ENCODE results near the gene TNPO2.

The TNPO2 gene

GRCh38 chr19:12723641-12724426 lies at the start of gene TNPO2:
Gene TNPO2, minus strand, starts transcription at chr19:12723932. Its CDS starts 2,955 bp downstream, at chr19:12720977.
- peak in 1 of 2 donors; percentile 41 for DNase-seq (ENCODE audit: low read depth in 2 of 2)

GRCh38 chr19:12772323-12772722 lies 48.6 kb upstream of the TNPO2 start:
- DNase-seq (ENCODE audit: low read depth in 2 of 2), result no peak

GRCh38 chr19:12770922-12771321 lies 47.2 kb upstream of the TNPO2 start:
- DNase-seq (ENCODE audit: low read depth in 2 of 2), result no peak

DNA sequence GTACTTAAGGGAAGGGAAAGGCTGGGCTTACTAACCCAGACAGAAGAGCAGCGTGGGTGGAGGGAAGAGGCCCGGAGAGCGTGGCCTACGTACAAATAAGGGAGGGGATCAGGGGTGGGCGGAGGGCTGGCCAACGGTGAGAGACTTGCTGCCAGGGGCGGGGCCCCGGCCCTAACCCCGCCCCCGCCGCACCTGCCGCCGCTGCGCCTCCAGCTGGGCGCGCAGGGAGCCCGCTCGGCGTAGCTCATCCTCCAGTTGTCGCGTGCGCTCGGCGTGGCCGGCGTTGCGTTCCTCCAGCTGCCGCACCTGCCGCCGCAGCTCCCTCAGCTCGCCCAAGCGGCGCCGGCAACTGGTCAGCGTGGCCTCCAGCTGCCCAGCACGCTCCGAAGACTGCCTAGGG lies 46.0 kb upstream of the TNPO2 start:
- DNase-seq (ENCODE audit: low read depth in 2 of 2), result no peak

DNA sequence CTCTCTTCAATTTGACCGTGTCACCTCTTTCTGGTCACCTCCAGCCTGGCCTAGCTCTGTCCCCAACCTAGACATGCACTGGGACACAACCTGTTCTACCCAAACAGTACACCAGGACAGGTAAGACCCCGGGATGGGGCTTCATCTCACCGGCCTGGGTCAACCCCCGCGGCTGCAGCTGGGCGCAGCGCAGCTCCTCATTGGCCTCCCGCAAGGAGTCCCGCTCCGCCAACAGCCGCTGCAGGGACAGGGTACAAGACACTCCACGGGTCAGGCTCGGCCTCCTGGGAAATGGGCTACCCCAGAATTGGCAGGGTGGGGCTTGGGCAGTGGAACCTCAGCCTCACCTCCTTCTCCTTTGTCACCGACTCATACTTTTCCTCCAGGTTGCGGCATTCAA lies 43.9 kb upstream of the TNPO2 start:
- DNase-seq (ENCODE audit: low read depth in 2 of 2), result no peak

DNA sequence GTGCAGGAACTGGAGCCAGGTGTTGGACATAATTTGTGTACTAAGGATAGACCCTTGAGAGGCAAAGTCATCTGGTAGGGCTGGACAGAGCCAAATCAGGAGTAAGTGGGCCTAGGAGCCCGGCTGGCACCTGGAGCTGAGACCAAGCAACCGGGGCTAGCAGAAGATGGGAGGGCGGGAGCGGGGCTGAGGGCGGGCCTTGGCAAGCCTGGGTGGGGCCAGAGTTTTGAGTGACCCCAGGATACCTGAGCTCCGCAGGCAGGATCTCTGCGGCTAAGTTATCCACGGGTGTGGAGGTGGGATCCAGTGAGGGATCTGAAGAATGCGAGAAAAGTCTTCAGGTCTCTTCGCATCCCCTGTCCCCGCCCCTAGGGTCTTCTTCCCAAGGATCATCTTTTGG lies 43.4 kb upstream of the TNPO2 start:
- no peak for DNase-seq (ENCODE audit: low read depth in 2 of 2)

DNA sequence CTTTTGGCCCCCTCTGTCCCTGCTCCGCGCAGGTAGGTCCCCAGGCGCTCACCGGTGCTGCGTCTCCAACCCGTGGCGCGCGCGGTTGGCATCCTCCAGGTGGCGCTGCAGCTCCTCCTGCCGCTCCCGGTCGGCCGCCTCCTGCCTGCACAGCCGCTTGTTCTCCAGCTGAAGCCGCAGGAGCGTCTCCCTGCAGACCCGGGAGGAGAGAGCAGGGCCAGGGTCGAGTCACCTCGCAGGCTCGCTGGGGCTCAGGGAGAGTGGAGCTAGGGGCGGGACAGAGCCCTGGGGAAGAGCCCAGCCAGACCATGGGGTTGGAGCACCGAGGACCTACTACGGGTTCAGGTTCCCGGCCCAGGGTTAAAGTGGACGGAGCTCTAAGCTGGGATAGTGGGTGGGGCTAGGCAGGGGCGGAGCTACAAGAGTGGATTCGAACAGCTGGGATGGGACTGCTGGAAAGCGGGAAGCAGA lies 42.4 kb upstream of the TNPO2 start:
- DNase-seq (ENCODE audit: low read depth in 2 of 2), result peak; percentile 60 to 64

GRCh38 chr19:12764698-12765097 lies 41.0 kb upstream of the TNPO2 start:
- no peak for DNase-seq (ENCODE audit: low read depth in 2 of 2)

GRCh38 chr19:12763100-12763499 lies 39.4 kb upstream of the TNPO2 start:
- DNase-seq (ENCODE audit: low read depth in 2 of 2), result no peak

DNA sequence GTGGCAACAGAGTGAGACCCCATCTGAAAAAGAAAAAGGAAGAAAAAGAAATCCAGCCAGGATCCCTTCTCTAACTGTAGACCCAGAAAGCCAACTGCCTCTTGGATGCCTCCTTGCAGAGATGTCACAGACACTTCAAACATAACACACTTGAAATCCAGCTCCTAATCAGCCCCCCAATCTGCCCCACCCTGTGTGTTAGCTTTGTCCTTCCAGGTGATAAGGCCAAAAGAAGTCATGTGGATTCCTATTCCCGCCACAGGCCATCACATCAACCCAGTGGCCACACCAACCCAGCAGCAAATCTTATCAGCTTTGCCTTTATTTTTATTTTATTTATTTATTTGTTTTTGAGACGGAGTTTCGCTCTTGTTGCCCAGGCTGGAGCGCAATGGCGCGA lies 36.0 kb upstream of the TNPO2 start:
- DNase-seq (ENCODE audit: low read depth in 2 of 2), result no peak

DNA sequence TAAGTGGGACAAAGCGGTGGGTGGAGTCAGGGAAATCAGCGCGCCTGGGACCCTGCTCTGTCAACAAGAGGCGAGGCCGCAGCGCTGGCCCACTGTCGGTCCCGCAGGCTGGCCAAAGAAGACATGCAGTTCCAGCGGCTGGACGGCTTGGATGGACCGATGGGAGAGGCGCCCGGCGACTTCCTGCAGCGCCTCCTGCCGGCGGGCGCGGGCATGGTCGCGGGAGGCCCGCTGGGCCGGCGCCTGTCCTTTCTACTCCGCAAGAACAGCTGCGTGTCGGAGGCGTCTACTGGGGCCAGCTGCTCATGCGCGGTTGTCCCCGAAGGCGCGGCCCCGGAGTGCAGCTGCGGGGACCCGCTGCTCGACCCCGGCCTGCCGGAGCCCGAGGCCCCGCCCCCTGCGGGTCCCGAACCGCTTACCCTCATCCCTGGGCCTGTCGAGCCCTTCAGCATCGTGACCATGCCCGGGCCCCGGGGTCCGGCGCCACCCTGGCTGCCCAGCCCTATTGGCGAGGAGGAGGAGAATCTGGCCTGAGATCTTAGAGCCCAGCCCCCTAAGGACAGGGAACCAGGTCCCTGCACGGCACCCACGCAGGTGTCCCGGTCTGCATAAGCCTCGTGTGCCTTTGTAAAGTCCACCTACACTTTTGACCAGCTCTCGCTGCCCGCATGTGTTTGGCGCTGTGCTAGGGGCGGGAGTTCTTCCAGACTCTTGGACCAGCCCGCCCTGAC lies 34.0 kb upstream of the TNPO2 start:
- peak in 1 of 2 donors; percentile 41 for DNase-seq (ENCODE audit: low read depth in 2 of 2)

DNA sequence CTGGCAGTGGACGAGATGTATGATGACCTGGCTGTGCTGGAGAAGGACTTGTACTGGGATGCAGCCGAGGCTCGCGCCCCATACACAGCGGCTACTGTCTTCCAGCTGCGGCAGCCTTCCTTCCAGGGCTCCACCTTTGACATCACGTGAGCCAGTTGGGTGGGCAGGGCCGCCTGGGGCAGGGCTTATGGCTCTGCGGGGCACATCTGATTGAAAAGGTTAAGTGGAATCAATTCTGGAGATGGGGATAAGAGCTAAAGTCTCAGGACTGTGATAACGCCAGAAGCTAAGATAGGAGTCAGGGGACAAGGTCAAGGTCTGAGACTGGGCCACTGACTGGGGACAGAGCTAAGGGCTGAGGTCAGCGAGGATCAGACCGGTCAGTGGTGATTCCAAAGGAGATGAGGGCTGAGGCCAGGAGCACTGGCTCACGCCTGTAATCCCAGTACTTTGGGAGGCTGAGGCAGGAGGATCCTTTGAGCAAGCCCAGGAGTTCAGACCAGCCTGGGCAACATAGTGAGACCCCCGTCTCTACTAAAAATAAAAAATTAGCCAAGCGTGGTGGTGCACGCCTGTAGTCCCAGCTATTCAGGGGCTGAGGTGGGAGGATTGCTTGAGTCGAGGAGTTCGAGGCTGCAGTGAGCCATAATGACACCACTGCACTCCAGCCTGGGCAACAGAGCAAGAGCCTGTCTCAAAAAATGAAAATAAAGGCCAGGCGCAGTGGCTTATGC lies 32.6 kb upstream of the TNPO2 start:
- no peak for DNase-seq (ENCODE audit: low read depth in 2 of 2)

DNA sequence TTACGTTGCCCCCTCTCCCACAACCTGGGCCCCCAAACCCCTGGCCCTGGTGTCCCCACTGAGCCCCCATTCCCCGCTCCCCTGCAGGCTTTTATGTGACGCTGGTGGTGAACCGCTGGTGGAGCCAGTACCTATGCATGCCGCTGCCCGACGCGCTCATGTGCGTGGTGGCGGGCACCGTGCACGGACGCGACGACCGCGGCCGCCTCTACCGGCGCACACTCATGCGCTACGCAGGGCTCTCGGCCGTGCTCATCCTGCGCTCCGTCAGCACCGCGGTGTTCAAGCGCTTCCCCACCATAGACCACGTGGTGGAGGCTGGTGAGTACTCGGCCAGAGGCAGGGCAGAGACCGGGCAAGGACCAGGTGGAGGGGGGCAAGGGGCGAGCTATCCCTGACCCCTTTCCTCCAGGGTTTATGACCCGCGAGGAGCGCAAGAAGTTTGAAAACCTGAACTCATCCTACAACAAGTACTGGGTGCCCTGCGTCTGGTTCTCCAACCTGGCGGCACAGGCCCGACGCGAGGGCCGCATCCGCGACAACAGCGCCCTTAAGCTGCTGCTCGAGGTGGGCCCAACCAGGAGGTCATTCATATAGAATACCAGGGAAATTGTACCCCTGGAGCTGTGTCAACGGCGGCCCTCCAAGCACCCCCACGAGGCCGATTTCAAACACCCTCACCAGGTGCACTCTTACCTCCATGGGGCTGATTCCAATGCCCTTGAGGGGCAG lies 30.9 kb upstream of the TNPO2 start:
- DNase-seq (ENCODE audit: low read depth in 2 of 2), result no peak

- DNase-seq (ENCODE audit: low read depth in 2 of 2), result no peak
Measured at GRCh38 chr19:12752056-12752781, 28.5 kb upstream of the TNPO2 start.

DNA sequence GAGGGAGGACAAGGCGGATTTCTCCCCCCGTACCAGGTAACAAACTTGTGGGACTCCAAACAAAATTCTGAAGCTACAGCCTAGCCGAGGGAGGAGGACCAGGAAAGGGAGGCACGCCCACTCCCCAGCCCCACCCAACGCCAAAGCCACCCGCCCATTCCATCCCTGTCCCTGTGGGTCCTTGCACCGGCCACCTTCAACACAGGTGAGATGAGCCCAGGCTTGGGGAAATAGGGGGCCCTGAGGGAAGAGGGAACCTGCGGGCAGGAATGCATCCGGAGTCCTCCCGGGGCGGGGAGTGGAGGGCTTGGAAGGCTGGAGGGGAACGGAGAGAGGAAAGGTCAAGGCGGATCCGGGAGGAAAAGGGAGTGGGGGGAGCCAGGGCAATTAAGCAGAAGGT lies 27.9 kb upstream of the TNPO2 start, which contains the start of gene BEST2:
TSS of gene BEST2 (plus strand) at position 157 of the 400 bp plus-strand sequence. CDS start 802 bp downstream, outside the sequence.
- no peak for DNase-seq (ENCODE audit: low read depth in 2 of 2)

DNA sequence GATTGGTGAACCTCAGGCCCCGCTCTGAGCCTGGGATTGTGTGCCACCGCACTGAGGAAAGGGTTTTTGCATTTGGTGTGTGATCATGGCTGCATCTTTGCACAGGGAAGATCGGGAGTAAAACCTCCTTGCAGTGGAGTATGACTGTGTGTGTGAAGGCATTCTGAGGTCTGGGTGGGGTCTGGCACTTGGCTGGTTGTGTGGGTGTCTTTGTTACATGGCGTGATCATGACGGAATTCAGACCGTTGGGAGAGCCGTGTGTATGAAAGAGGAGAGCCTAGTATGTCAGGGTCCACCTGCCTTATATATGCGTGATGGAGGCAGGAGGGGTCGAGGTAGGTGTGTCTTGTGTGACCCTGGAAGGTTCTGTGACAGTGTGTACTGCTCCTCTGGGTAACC lies 27.1 kb upstream of the TNPO2 start:
- no peak for DNase-seq (ENCODE audit: low read depth in 2 of 2)

- no peak for DNase-seq (ENCODE audit: low read depth in 2 of 2)
Measured at GRCh38 chr19:12749938-12750521, 26.3 kb upstream of the TNPO2 start.

GRCh38 chr19:12748489-12748888 lies 24.8 kb upstream of the TNPO2 start:
- DNase-seq (ENCODE audit: low read depth in 2 of 2), result no peak

- DNase-seq (ENCODE audit: low read depth in 2 of 2), result no peak
Measured at GRCh38 chr19:12745166-12745897, 21.6 kb upstream of the TNPO2 start.

- no peak for DNase-seq (ENCODE audit: low read depth in 2 of 2)
Measured at GRCh38 chr19:12737835-12738351, 14.2 kb upstream of the TNPO2 start.

Data from stimulated activated CD8-positive, alpha-beta memory T cell treated with anti-CD3 and anti-CD28 coated beads, Interleukin-7, amount 100 ng/mL, for 1 hour (primary cell).